HTERT RPE-1 (cell line): ENCODE data around the gene TULP1.
"Not testable (repeated sequence)": the region's sequence is repeated elsewhere in the genome, so short reads cannot be mapped to it uniquely, and the experiment has no call there.

ENCODE experiments used
- in situ Hi-C: fragments of 300-500 bp; cut with MboI; formaldehyde crosslinking; loops from 4 replicates; pipeline ENCODE4 v1.14.3; 2020; ENCODE audit warnings: low sequenced_read_pairs

TULP1 gene

DNA sequence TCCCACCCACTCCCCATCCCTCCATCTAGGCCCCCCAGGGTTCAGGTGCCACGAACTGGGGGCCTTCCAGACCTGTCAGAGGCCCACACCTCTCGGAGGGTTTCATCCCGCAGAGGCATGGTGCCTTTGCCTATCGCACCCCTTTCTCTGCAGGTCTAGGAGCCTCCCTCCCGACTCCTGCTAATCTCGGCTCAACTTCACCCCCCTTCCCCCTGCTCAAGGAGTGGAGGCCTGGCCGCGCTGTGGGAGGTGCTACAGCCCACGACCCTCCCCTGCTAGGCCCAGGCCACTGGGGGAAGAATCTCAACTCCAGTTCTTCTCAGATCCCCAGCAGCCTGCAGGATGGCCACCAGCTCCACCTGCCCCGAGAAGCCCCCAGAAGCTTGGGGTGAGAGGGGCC, at the start of gene TULP1:
Gene TULP1 (minus strand): TSS at position 157 of the 400 bp plus-strand sequence. CDS start 38 bp downstream, at position 119.
- in situ Hi-C loops = no loop called here

DNA sequence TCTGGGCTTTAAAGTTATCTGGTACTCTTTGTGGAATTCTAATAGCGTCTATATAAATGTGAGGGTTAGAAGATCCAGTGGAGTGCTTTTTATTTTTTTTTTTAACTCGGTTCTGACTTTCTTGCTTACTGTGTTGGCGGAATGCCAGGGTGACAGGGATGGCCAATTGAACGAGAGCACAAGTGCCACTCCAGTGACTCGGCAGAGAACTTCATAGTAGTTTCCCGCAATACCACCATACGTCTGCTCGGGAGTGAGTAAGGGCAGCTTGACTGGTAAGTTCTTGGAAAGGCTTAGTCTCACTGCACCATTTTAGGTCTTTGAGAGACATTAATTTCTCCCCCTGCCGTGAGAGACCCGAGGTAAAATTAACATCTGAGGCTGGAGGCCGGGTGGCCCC, 49.4 kb upstream of the TULP1 start:
- in situ Hi-C loops = no loop called here

DNA sequence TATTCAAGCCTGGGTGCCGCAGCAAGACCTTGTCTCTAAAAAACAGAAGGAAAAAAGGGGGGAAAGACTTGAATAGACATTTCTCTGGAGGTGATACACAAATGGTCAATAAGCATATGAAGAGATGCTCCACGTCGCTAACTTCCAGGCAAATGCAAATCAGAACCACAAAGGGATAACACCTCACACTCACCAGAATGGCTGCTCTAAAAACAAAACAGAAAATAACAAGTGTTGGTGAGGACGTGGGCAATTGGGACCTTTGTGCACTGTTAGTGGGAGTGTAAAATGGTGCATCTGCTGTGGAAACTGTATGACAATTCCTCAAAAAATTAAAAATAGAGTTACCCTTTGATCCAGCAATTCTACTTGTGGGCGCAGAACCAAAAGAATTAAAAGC, 48.4 kb upstream of the TULP1 start:
- in situ Hi-C loops = no loop called here

DNA sequence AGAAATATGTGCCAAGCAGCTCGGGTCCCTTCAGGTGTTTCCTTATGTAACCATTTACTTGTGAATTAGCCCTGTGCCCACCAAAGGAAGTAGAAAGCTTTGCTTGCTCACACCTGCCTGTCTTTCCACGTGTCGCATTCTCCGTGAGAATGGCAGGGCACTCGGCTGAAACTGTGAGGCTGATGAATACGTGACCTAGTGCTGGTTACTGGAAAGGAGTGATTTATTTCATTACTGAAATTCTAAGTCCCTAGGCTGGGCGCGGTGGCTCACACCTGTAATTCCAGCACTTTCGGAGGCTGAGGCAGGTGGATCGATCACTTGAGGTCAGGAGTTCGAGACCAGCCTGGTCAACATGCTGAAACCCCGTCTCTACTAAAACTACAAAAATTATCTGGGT, 45.9 kb upstream of the TULP1 start:
- in situ Hi-C loops = no loop called here

DNA sequence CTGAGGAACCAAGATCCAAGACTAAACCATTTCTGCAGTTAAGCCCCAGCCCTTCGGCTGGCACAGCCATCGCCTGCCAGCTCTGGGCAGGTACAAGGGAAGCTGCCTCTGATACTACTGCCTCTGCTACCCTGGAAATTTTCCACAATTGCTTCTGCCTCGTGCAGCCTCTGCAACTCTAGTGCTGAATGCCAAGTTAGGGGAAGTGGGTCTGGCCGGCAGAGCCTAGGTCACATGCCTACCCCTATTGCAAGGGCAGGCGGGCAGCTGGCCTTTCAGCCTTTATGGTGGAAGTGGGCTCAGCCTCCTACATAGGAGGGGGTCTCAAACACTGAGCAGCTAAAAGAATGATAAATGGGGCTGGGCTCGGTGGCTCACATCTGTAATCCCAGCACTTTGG, 44.5 kb upstream of the TULP1 start:
- in situ Hi-C loops = no loop called here

DNA sequence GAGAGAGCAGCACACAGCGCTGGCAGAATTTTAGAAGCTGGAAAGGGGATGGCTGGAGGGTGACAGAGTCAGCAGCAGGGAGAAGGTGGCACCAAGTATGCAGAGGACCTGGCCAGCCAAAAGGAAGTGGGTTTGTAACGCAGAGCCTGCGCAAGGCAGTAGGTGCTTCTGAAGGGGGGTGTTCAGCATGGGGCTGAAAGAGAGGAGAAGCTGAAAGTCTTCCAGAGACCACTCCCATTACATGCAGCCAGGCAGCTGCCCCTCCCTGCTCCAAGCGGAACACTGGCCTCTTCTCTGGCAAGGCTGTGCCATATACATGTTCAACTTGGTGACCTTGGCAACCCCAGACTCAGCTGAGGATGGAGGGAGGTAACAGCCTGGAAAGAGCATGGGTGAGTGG, 42.1 kb upstream of the TULP1 start:
- in situ Hi-C loops = no loop called here

DNA sequence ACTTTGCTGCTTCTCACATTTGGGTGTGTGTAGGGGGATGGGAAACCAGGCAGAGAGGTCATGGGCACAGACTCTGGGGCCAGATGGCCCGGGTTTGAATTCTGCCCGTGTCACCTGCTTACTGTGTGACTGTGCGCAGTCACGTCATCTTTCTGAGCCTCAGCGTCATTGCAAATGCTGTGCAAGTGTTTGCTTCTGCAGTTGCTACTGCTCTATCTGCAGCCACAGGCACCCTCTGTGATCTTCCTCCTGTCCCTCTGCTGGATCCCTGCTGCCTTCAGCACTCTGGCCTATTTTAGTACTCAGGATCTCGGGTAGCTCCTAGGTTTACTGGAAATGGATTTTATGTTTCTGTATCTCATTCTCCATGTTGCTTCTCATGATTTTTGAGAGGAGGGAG, 40.6 kb upstream of the TULP1 start:
- in situ Hi-C loops = no loop called here

DNA sequence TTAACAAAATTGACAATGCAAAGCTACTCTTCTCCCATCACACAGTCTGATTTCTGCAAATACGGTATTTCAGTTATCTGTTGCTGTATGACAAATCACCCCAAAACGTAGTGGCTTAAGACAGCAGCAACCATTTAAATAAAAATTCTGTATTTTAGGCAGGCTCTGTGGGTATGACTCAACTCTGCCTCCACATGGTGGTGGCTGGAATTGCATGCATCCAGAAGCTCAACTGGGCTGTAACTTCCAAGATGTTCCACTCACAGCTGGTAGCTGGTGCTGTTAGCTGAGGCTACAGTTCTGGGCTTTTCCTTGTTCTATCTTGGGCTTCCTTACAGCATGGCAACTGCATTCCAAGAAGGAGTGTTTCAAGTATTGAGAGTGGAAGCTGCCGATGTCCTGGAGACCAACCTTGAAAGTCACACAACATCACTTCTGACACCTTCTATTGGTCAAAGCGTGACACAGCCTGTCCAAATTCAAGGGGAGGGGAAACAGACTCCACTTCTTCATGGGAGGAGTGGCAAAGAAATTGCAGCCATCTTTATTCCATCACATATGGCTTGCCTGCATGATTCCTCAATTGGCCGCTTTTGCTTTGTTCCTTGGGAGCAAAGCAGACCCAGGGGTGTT, 39.7 kb upstream of the TULP1 start:
- in situ Hi-C loops = no loop called here

DNA sequence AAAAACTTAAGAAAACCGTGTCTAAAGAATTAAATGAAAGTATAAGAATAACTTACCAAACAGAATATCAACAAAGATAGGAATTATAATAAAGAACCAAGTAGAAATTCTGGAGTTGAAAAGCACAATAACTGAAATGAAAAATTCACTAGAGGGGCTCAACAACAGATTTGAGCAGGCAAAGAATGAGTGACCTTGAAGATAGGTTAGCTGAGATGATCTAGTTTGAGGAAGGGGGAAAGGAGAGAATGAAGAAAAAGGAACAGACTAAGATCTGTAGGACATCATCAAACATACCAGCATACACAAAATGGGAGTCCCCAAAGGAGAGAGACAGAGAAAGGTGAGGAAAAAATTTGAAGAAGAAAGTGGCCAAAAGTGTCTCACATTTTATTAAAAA, 37.7 kb upstream of the TULP1 start:
- in situ Hi-C loops = no loop called here

DNA sequence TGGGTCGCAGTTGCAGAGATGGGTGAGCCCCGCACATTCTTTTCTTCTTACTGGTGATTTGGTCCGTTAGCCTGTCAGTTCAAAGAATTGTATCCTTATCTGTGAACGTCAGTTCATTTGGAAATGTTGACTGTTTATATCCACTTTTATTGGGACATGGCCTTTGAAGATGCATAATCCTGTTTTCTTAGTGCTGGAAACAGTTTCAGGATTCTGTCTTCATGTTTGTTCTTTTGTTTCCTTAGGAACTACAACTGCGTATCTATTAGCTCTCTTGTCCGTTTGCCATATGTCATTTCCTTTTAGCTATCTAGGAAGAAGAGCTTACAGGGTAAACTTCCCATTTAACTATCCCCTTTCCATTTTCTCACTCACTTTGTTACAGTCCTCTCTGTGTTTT, 35.0 kb upstream of the TULP1 start:
- in situ Hi-C loops = no loop called here

DNA sequence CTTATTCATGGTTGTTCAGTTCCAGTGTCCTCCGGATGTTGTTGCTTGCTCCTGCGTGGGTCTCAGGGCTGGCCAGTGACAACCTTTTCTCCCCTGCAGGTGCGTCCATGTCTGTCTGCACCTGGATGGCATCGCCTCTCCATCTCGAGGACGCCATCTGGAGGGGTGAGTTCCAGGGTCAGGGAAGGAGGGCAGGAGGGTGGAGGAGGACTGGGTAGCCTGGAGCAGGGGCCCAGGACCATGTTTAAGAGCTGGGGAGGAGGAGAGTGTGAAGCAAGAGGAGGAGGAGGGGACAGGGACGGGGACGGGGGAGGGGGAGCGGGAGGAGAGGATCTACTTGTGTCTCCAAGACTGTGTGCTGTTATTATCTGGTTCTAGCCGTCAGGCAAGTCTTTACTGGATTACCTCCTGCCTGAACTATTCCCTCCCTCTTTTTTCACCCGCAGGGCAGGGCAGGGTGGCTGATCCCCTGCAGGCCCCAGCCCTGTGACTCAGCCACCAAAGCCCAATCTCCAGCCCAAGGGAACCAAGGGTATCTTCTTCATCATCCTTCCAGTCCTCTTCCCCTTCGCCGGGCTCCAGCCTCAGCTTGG, 32.2 kb upstream of the TULP1 start:
- in situ Hi-C loops = no loop called here

DNA sequence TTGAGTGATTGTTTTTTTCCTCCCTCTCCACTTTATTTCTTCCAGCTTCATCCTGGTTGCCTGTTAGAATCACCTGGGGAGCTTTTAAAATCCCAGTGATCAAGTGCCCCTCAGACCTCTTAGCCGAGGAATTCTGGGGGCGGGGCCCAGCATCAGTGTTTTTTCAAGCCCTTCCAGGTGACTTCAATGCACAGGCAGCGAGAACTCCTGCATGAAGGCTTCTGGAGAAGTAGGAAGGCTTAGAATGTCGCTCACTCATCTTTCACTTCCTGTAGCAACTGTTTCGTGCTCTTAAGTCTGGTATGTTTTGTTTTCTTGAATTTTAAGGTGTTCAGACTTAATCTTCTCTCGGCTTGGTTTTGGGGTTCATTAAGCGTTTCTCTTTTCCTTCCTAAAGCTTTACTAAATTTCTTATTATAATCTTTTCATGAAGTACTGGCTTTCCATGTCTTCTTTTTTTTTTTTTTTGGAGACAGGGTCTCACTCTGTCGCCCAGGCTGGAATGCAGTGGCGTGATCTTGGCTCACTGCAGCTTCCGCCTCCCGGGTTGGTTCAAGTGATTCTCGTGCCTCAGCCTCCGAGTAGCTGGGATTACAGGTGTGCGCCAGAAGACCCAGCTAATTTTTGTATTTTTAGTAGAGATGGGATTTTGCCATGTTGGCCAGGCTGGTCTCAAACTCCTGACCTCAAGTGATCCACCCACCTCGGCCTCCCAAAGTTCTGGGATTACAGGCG, 30.9 kb upstream of the TULP1 start:
- in situ Hi-C loops = no loop called here

DNA sequence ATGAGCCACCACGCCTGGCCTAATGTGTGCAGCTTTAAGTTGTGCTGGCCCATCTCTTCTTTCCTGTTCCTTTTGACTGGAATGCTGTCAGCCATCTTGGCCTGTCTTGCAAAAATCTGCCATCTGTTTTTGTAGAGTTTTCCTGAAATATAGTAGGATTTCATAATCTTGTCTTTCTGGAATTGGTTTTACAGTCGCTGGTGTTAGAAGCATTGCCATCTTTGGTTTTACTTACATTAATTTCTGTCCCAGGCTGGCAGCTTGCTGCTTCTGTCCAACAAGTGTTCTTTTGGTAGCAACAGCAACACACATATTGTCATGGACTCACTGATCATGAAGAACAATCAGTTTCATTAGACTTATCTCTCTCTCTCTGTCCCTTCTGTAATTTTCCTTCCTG, 29.1 kb upstream of the TULP1 start:
- in situ Hi-C loops = no loop called here

DNA sequence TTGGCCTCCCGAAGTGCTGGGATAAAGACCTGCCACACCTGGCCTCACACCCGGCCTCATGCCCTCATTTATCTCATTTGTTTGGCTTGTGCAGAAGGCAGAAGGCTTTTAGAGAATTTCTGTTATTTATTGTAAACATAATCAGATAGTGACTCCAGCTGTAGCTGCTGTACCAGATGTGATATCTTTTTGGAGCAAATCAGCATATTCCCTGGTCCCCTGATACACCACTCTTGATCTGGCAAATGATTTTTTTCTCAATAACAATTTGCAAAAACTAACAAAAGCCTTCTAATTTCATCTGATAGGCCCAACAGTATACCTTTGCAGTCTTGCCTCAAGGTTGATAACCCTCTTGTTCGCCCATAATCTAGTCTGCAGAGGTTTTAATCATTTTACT, 26.5 kb upstream of the TULP1 start:
- in situ Hi-C loops = no loop called here

DNA sequence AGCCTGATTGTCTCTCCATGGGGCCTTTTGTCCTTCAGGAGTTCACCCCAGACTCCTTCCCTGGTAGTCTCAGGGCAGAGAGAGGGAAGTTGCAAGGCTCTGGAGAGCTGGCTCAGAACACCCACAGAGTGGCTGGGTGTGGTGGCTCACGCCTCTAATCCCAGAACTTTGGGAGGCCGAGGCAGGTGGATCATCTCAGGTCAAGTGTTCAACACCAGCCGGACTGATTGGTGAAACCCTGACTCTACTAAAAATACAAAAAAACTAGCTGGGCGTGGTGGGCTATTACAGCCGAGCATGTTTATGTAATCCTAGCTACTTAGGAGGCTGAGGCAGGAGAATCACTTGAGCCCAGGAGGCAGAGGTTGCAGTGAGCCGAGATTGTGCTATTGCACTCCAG, 23.2 kb upstream of the TULP1 start:
- in situ Hi-C loops = not testable (repeated sequence)

DNA sequence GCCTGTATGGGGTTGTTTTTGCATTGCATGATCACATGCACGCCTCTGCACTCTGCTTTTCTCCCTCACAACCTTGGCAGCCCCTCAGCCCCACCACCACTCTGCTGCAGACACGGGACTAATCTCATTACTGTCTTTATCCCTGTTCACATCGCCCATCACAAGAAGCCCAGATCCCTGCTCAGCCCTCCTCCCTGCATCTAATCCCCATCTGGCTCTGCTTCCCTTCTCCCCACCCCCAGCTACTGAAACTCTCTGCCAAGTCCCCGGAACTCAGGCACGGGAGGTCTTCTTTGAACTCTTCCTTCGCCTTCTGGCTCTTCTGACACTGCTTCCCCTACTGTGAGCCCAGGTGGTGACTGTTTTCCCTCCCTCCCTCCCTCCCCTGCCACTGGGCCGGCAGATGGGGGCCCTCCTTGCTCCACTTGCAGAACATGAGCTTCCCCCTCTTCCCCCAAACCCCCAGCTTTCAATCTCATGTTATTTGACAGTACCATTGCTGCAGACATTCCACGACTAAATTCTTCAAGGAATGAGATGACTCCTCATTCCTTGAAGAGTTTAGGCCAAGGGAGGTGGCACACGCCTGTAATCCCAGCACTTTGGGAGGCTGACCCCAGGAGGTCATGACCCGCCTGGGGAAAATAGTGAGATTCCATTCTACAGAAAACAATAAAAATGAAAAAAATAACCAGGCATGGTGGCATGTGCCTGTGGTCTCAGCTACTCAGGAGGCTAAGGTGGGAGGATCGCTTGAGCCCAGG, 21.9 kb upstream of the TULP1 start:
- in situ Hi-C loops = no loop called here

DNA sequence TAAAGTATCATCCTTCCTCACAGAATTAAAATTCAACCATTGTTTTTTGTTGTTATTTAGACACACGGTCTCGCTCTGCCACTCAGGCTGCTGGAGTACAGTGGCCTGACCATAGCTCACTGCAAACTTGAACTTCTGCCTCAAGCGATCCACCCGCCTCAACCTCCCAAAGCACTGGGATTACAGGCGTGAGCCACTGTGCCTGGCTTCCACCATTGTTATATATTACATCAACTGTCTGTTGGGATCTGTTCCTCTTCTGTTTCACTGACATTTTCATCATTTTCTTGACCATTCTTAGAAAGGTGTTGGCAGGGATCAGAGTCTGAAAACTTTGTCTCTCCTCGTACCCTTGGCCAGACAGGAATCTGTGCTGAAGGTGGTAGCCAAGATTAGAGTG, 21.3 kb upstream of the TULP1 start:
- in situ Hi-C loops = no loop called here

DNA sequence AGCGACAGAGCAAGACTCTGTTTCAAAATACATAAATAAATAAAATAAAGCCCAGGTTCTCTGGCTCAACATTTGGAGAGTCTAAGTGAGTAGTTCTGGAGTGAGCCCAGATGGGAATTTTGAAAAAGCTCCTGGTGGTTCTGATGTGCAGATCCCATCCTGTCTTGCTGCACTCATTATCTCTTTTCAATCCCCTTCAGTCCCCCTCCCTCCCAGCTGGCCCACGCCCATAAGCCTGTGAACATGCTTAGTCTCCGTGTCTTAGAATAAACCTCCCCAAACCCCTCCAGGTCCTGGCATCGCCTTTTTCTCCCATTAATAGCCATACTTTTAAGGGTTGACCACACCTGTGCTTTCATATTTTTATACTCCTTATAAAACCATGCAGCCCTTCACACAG, 19.4 kb upstream of the TULP1 start:
- in situ Hi-C loops = no loop called here

DNA sequence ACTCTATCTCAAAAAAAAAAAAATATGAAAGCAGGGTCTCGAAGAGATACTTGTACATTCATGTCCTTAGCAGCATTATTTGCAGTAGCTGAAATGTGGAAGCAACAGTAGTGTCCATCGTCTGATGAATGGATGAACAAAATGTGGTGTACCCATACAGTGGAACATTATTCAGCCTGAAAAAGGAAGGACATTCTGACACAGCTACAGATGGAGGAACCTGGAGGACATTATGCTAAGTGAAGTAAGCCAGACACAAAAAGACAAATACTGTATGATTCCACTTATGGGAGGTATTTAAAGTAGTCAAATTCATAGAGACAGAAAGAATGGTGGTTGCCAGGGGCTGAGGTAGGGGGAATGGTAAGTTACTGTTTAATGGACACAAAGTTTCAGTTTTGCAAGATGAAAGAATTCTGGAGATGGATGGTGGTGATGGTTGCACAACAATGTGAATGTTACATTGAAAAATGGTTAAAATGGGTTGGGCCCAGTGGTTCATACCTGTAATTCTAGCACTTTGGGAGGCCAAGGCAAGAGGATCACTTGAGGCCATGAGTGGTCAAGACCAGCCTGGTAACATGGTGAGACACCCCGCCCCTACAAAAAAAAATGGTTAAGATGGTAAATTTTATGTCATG, 11.8 kb upstream of the TULP1 start:
- in situ Hi-C loops = no loop called here

DNA sequence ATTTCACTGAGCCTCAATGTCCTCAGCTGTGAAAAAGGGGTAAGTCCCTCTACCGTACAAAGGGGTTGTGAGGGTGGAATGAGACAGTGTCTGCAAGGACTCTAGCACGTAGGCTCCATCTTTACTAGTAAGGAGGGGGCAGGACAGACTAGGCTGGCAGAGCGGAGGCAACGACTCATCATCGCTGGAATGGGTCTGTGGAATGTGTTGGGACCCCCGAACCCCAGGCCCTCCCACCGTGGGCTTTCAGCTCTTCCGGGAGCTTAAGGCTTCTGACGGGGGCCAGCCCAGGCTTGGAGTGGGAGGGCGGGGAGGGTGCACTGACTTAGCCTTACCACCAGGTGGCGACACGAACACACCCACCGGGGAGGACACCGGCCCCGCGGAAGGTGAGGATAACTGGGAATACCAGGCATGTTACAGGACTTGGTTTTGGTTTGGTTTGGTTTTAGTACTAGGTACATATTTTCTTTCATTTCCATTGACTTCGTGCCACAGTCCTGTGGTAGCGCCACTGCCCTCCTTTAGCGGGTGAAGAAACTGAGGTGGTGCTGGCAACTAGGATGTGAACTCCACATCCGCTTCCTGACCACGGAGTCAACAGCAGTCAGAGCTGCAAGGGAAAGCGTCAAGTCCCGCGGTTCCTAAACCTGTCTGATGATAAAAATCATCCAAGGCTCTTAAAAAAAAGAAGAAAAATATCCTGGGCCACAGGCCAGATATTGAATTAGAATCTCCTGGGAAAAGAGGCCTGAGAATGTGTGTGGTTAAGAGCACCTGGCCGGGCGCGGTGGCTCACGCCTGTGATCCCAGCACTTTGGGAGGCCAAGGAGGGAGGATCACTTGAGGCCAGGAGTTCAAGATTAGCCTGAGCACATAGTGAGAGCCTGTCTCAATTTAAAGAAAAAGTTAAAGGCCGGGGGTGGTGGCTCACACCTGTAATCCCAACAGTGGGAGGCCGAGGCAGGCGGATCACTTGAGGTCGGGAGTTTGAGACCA, 10.3 kb upstream of the TULP1 start:
- in situ Hi-C loops = no loop called here
